Psoas muscle (tissue), 8 donors: ENCODE results near the gene UBR3. TPM values are rescaled to one million over a fixed set of nuclear protein-coding genes. Genes with fewer than 3 reads are reported as not detected.

Experiments
- ATAC-seq, 4 donors: fragments of 200-7000 bp; cut with Tn5 transposase; one replicate each; pipeline ENCODE4 v1.9.1; 2020; ENCODE audit warnings: moderate library complexity in 3 of 4, mild to moderate bottlenecking in 2 of 4
- DNase-seq, 2 donors: peaks; one replicate each; pipeline ENCODE4 v3.0.0-alpha.2; 2020
- H3K27ac ChIP-seq: fragments of 200-600 bp; one replicate; pipeline ENCODE4 v1.8.0; 2022
- H3K27me3 ChIP-seq, 3 donors: fragments of 200-600 bp in 1 of 3; one replicate each; pipeline versions ENCODE4 v1.6.1 to v1.8.0; 2013 to 2022; ENCODE audit warnings: low read length in 2 of 3, mild to moderate bottlenecking in 2 of 3, moderate library complexity in 1 of 3; ENCODE audit not compliant: insufficient read depth in 3 of 3
- H3K36me3 ChIP-seq, 2 donors: fragments of 200-600 bp in 1 of 2; one replicate each; pipeline versions ENCODE4 v1.6.1 to v1.8.0; 2013 to 2022; ENCODE audit warnings: low read depth in 1 of 2, mild to moderate bottlenecking in 1 of 2, moderate library complexity in 1 of 2; ENCODE audit not compliant: insufficient read depth in 1 of 2
- H3K4me1 ChIP-seq: fragments of 200-600 bp; one replicate; pipeline ENCODE4 v1.8.0; 2022
- H3K4me3 ChIP-seq: fragments of 200-600 bp; one replicate; pipeline ENCODE4 v1.8.0; 2022; ENCODE audit warnings: mild to moderate bottlenecking
- H3K9me3 ChIP-seq: fragments of 200-600 bp; one replicate; pipeline ENCODE4 v1.8.0; 2022
- CTCF ChIP-seq: fragments of 200-600 bp; IDR thresholded peaks from one replicate; pipeline ENCODE4 v1.8.0; 2022; ENCODE audit warnings: antibody characterized with exemption
- WGBS, 3 donors: extraction: QIAGEN DNeasy Blood & Tissue Kit; methylation state at CpG; one replicate each; pipeline versions ENCODE4 v1.1.6 to v1.1.7; 2013; 5-methylcytosine and 5-hydroxymethylcytosine counted together
- intact Hi-C, 2 donors: fragments of 100-400 bp; cut with DNase I; formaldehyde crosslinking; loops; one replicate each; pipeline versions ENCODE4 v1.11.0 to v1.14.2; 2022
- polyA plus RNA-seq, 3 donors: library from polyadenylated mRNA; stranded (reverse); fragments of 200-250 nt; gene quantifications; one replicate each; pipeline ENCODE4 v1.2.3, GENCODE V29; 2013
- total RNA-seq, 4 donors: library from RNA; stranded (reverse); fragmentation: NEBNext Ultra II Directional in 2 of 4; extraction: Animal tissue kit (Norgen Biotek cat#: 25700) in 2 of 4; gene quantifications; one replicate each; pipeline versions ENCODE4 v1.2.1 to v1.2.4, GENCODE V29; 2021 to 2023
- donor health status: healthy with polysubstance abuse.
- donor health status: DM: no; HTN: no; CAD: no; lungs with moderate emphysema.
- donor health status: Bipolar disorder and iron deficiency.
- donor health status: healthy.
- donor health status: DM: yes; HTN: yes; CAD: no.
- donor health status: DM: no; HTN: no; CAD: no.
- donor health status: DM: no; HTN: no; CAD: no.
- donor health status: DM: yes; HTN: yes; CAD: no.

Gene UBR3
- total and polyA plus RNA-seq, 7 donors, result 28.7 to 202 (median 160) TPM

GRCh38 chr2:170029551-170029950, 202.3 kb downstream of the UBR3 start:
- Histone ChIP-seq H3K27ac (no peak overlapping the region), H3K4me3 (no peak overlapping the region), H3K36me3 (peaks cover 2 to 17% of the 10 kb centered on the region in 2 donors), H3K4me1 (no peaks in the 10 kb centered on the region), H3K27me3 (no peaks in the 10 kb centered on the region), H3K9me3 (no peaks in the 10 kb centered on the region)
- ATAC-seq, result no peak
- intact Hi-C loops, result no loop called here
- no peak for DNase-seq
- no peak for TF ChIP-seq CTCF

GRCh38 chr2:170030040-170030439, 202.8 kb downstream of the UBR3 start:
- TF ChIP-seq CTCF, result no peak
- Histone ChIP-seq H3K27me3 (no peaks in the 10 kb centered on the region), H3K4me1 (no peaks in the 10 kb centered on the region), H3K27ac (no peak overlapping the region), H3K9me3 (no peaks in the 10 kb centered on the region), H3K4me3 (no peak overlapping the region), H3K36me3 (peaks cover 2 to 17% of the 10 kb centered on the region in 2 donors)
- ATAC-seq (no peak), DNase-seq (no peak)
- 75 to 90% (median 81%) methylated on average over 2 of the region's 2 CpGs for WGBS, 3 donors
- intact Hi-C loops, result no loop called here

DNA sequence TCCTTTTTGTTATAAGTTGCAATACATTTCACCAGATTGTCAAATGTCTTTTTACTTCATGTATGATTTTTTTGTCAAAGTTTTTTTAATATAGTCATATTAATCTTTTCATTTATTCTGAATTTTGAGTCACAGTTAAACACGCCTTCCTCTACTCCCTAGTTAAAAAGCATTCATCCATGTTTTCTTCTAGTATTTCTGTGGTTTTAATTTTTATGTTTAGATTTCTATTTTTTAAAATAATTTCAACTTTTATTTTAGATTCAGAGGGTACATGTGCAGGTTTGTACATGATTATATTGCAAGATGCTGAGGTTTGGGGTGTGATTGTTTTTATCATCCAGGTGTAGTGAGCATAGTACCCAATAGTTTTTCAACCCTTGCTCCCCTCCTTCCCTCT, 204.0 kb downstream of the UBR3 start:
- no peak overlapping the region for H3K4me3 ChIP-seq
- no peaks in the 10 kb centered on the region for H3K27me3 ChIP-seq
- DNase-seq (no peak), ATAC-seq (no peak)
- H3K9me3 ChIP-seq, result no peaks in the 10 kb centered on the region
- no peaks in the 10 kb centered on the region for H3K4me1 ChIP-seq
- 98 to 100% (median 100%) methylated on average over 1 of the region's 1 CpG for WGBS, 3 donors
- TF ChIP-seq CTCF, result no peak
- no peak overlapping the region for H3K27ac ChIP-seq
- H3K36me3 ChIP-seq, result peaks cover 2 to 17% of the 10 kb centered on the region in 2 donors
- intact Hi-C loops, result no loop called here

DNA sequence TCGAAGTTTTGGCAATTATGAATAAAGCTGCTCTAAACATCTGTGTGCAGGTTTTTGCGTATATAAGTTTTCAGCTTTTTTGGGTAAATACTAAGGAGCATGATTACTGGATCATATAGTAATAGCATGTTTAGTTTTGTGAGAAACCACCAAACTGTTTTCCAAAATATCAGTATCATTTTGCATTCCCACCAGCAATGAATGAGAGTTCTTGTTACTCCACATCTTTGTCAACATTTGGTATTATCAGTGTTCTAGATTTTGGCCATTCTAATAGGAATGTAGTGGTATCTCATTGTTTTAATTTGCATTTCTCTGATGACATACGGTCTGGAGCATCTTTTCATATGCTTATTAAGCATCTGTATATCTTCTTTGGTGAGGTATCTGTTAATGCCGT, 207.3 kb downstream of the UBR3 start:
- intact Hi-C loops, result no loop called here
- ATAC-seq (no peak), DNase-seq (no peak)
- H3K36me3 ChIP-seq, result peaks cover under 1 to 8% of the 10 kb centered on the region in 2 donors
- H3K27me3 ChIP-seq, result no peaks in the 10 kb centered on the region
- H3K27ac ChIP-seq, result no peak overlapping the region
- no peaks in the 10 kb centered on the region for H3K4me1 ChIP-seq
- TF ChIP-seq CTCF, result no peak
- H3K4me3 ChIP-seq, result no peak overlapping the region
- no peaks in the 10 kb centered on the region for H3K9me3 ChIP-seq
- WGBS, 3 donors, result 71 to 73% (median 73%) methylated on average over 4 of the region's 4 CpGs

GRCh38 chr2:170038734-170039133, 211.5 kb downstream of the UBR3 start:
- H3K4me3 ChIP-seq, result no peak overlapping the region
- intact Hi-C loops, result no loop called here
- no peak for TF ChIP-seq CTCF
- H3K9me3 ChIP-seq, result no peaks in the 10 kb centered on the region
- DNase-seq (no peak), ATAC-seq (no peak)
- H3K4me1 ChIP-seq, result no peaks in the 10 kb centered on the region
- no peak overlapping the region for H3K27ac ChIP-seq
- H3K36me3 ChIP-seq, result peaks cover 0 to 28% of the 10 kb centered on the region in 2 donors
- H3K27me3 ChIP-seq, result no peaks in the 10 kb centered on the region
- 97 to 99% (median 97%) methylated on average over 4 of the region's 4 CpGs for WGBS, 3 donors
